Astrocyte (in vitro differentiated cells and primary cell): Measurements from ENCODE around the gene RPS27L.

ENCODE experiments used
- CTCF ChIP-seq: IDR thresholded peaks from 2 replicates; pipeline ENCODE4 v1.5.1; 2011; ENCODE audit warnings: low read depth, mild to moderate bottlenecking, inconsistent platforms, low read length, moderate library complexity; ENCODE audit not compliant: insufficient read depth
- EZH2 ChIP-seq: IDR thresholded peaks from 2 replicates; pipeline ENCODE4 v1.6.1; 2012; ENCODE audit warnings: mild to moderate bottlenecking, low read length, inconsistent platforms; ENCODE audit not compliant: insufficient read depth

GRCh38 chr15:63155486-63155885 is 1.8 kb downstream of the RPS27L start:
- TF ChIP-seq CTCF (no peak), EZH2 (no peak)
